Panc1 (cell line): ENCODE measurements around the gene TYW1B.
"Not testable (repeated sequence)": the region's sequence is repeated elsewhere in the genome, so short reads cannot be mapped to it uniquely, and the experiment has no call there.

Experiments used
- POLR2AphosphoS5 ChIP-seq: IDR thresholded peaks from 2 replicates; pipeline ENCODE4 v1.6.1; 2012; ENCODE audit warnings: mild to moderate bottlenecking, low read depth, low read length, moderate library complexity
- REST ChIP-seq, 2 experiments: IDR thresholded peaks; 2 replicates each; pipeline ENCODE4 v1.6.1; 2011 to 2012; ENCODE audit warnings: low read depth in 2 of 2, control low read depth in 1 of 2, low read length in 1 of 2, mild to moderate bottlenecking in 1 of 2, moderate library complexity in 1 of 2; ENCODE audit not compliant: insufficient read depth in 1 of 2
- SIN3A ChIP-seq: IDR thresholded peaks from 2 replicates; pipeline ENCODE4 v1.6.1; 2012; ENCODE audit warnings: low read depth, mild to moderate bottlenecking, low read length, moderate library complexity, borderline replicate concordance; ENCODE audit not compliant: insufficient read depth
- TCF7L2 ChIP-seq: IDR thresholded peaks from 2 replicates; pipeline ENCODE4 v1.6.1; 2011; ENCODE audit warnings: mild to moderate bottlenecking, low read depth, low read length, inconsistent platforms
- TF ChIP-seq, protein P1 (sequence below): fragments of 450-650 bp; IDR thresholded peaks from 2 replicates; pipeline ENCODE4 v1.5.1; 2017; ENCODE audit warnings: mild to moderate bottlenecking

GRCh38 chr7:72838315-72838714, 10.3 kb upstream of the TYW1B start:
- not testable (repeated sequence) for TF ChIP-seq POLR2AphosphoS5; REST (IDR thresholded peaks at IDR 0.05; ENCODE audit: insufficient read depth in 1 of 2, low read depth in 2 of 2, low read length in 1 of 2); TCF7L2; SIN3A
- TF ChIP-seq, protein P1, sequence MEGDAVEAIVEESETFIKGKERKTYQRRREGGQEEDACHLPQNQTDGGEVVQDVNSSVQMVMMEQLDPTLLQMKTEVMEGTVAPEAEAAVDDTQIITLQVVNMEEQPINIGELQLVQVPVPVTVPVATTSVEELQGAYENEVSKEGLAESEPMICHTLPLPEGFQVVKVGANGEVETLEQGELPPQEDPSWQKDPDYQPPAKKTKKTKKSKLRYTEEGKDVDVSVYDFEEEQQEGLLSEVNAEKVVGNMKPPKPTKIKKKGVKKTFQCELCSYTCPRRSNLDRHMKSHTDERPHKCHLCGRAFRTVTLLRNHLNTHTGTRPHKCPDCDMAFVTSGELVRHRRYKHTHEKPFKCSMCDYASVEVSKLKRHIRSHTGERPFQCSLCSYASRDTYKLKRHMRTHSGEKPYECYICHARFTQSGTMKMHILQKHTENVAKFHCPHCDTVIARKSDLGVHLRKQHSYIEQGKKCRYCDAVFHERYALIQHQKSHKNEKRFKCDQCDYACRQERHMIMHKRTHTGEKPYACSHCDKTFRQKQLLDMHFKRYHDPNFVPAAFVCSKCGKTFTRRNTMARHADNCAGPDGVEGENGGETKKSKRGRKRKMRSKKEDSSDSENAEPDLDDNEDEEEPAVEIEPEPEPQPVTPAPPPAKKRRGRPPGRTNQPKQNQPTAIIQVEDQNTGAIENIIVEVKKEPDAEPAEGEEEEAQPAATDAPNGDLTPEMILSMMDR: not testable (repeated sequence)
